ENCODE measurements around the gene CLDN34.

CLDN34 gene

GRCh38 chrX:9983441-9983840 is 16.3 kb downstream of the CLDN34 start:
- no peak for DNase-seq

- no peak for DNase-seq
Observed at GRCh38 chrX:9983846-9984245, 16.7 kb downstream of the CLDN34 start.

DNA sequence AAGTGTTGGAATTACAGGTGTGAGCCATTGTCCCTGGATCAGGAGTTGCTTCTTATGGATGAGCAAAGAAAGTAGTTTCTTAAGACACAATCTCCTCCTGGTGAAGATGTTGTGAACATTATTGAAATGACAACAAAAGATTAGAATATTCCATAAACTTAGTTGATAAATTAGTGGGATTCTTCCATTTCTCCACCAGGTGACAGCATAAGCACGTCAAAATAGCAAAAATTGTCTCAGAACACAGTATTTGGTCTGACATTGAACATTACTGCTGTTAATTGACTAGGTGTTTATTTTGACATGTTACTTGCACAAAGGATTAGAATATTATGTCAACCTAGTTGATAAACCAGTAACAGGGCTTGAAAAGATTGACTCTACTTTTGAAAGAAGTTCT is 21.6 kb downstream of the CLDN34 start:
- no peak for DNase-seq

DNA sequence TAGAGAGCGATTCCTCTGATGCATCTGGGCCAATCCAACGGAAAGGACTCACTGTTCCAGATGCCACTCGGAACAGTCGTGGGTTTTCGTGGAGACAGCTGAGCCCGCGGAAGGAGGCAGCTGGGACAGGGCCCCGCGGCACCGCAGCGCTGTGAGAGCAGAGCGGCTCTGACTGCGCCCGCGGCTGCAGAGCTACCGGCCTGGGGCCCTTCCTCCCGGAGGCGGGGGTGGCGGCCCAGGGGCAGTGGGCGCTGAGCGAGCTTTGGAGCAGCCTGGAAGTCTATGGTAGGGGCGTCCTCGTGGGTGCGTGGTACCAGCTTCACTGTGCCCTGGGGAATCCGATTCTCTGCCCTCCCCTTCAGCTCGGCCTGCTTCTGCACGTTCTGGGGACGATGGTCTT is 24.9 kb downstream of the CLDN34 start:
- no peak for DNase-seq

- no peak for DNase-seq
Observed at GRCh38 chrX:9992724-9993123, 25.6 kb downstream of the CLDN34 start.

GRCh38 chrX:9995855-9996339 is 28.7 kb downstream of the CLDN34 start:
- no peak for DNase-seq

DNA sequence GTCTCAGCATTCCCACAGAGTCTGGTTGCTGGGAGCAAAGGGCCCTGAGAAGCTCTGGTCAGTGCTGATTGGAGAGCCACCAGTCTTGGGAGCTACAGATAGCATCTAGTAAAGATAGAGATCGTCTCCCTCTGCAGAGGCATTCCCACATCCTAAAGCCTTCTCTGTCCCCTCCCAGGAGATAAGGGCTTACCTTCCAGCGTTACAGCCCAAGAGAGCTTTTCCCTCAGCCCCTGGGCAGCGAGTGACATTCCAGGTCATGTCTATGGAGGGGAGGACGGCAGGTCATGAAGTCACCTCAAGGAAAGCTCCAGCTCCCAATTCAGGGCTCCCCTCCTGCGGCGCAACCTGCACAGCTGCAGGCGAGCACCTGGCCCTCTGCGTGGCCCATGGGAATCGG is 29.9 kb downstream of the CLDN34 start:
- DNase-seq = no peak

- DNase-seq = no peak
Observed at GRCh38 chrX:9997524-9997923, 30.4 kb downstream of the CLDN34 start.

DNA sequence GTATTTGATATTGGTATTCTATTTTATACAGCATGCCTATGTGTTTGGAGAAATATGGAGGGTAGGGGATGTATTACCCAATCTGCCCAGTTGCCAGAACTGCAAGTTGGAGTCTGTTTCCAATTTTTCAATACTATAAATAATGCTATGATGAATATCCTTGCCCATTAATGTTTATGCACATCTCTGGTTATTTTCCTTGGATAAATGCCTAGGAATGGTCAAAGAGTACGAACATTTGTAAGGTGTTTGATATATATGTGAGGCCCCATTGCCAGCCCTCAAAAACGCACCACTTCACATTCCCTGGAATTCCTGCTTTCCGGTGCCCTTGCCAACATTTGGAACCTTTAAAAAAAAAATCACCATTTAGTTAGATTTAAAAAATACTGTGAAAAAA is 34.3 kb downstream of the CLDN34 start:
- DNase-seq = no peak

GRCh38 chrX:10004832-10005475 is 37.8 kb downstream of the CLDN34 start:
- no peak for DNase-seq

- no peak for DNase-seq
Observed at GRCh38 chrX:10006086-10006485, 38.9 kb downstream of the CLDN34 start.

GRCh38 chrX:10006770-10007169 is 39.6 kb downstream of the CLDN34 start:
- DNase-seq = no peak

GRCh38 chrX:10007621-10008020 is 40.5 kb downstream of the CLDN34 start:
- DNase-seq = no peak

GRCh38 chrX:10008483-10009056 is 41.4 kb downstream of the CLDN34 start:
- no peak for DNase-seq

DNA sequence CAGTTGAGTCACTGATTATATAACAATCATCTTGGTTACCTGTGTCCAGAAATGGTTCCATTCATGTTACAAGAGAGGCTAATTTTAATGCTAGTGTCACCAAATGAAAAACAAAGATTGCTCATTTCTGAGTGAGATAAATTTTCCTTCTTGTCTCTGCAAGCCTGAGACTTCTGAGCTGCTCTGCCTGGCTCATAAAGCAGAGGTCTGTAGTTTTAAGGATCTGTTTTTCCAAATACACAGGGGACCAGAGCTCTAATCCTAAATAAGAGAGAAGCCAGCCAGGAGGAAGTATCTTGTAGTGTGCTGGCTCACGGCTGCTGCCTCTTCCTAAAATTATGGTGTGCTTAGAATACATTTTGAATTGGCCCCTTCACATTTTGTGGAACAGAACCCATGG is 42.6 kb downstream of the CLDN34 start:
- no peak for DNase-seq

DNA sequence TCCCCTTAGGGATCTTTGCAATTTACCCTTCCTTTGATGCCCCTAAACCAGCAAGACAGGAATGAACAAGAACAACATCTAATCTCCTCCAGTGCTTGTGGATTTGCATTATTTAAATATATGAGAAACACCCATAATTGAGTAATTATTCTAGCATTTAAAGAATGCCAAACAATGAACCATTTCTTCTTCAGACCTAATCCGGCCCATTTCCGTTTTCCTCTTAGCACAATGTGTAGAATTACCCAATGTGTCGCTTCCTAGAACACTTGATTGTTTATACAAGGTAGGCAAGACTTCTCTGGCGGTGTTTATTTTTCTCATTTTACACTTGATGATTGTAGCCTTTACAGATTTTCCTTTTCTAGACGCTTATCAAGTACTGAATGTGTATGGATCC is 43.5 kb downstream of the CLDN34 start:
- no peak for DNase-seq

DNA sequence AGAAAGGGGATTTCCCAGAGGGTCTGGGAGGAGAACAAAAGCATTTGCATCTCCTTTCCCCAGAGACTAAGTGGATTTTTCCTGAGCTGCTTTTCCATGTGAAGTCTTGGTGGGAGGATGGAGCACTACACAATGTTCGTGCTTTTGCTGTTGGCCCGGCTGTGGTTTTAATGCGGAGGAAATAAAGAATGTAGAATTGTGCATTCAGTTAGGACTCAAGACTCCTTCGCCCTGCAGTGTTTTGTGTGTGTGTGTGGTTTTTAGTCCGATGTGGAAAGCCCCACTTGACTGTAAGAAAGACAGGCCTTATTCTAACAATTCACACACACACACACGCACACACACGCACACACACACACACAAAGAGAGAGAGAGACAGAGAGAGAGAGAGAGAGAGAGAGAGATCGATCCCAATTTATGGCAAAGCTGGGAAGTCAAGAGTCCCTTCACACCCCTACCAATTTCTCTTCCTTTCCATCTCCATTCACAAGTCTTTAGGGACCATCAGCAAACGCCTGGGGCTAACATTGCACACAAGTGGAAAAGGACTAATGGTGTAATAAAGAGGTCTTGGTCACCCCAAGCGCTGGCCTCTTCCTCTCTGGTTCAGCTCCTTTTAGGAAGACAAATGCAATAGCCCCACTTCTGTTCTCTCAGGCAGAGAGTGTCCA is 44.2 kb downstream of the CLDN34 start:
- no peak for DNase-seq

DNA sequence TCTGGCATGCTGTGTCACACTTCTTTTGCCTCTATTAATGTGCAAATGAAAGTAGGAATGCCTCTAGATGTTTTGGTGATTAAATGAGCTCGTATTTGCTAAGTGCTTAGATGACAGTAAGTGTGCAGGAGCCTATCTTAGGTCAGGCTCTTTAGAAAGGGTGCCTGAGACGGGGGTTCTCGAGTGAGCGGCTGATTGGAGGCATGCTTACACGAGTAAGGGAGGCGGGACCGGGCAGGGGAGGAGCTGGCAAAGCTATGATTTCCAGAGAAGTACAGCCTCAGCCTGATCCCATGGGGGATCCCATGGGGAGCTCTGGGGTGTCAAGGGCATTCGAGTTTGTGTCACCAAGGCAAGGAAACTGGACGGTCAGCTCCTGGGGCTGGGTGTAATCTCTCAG is 44.8 kb downstream of the CLDN34 start:
- DNase-seq = no peak

- DNase-seq = no peak
Observed at GRCh38 chrX:10014462-10015354, 47.5 kb downstream of the CLDN34 start.

- DNase-seq = no peak
Observed at GRCh38 chrX:10015355-10015722, 48.2 kb downstream of the CLDN34 start.

- DNase-seq = no peak
Observed at GRCh38 chrX:10015723-10016518, 48.8 kb downstream of the CLDN34 start.

- DNase-seq = no peak
Observed at GRCh38 chrX:10016519-10017132, 49.5 kb downstream of the CLDN34 start.
